Measurements from ENCODE around the gene DLGAP1.

DLGAP1 gene

GRCh38 chr18:3773303-3773702, 681.8 kb downstream of the DLGAP1 start:
- no peak for DNase-seq (ENCODE audit: low spot score)

DNA sequence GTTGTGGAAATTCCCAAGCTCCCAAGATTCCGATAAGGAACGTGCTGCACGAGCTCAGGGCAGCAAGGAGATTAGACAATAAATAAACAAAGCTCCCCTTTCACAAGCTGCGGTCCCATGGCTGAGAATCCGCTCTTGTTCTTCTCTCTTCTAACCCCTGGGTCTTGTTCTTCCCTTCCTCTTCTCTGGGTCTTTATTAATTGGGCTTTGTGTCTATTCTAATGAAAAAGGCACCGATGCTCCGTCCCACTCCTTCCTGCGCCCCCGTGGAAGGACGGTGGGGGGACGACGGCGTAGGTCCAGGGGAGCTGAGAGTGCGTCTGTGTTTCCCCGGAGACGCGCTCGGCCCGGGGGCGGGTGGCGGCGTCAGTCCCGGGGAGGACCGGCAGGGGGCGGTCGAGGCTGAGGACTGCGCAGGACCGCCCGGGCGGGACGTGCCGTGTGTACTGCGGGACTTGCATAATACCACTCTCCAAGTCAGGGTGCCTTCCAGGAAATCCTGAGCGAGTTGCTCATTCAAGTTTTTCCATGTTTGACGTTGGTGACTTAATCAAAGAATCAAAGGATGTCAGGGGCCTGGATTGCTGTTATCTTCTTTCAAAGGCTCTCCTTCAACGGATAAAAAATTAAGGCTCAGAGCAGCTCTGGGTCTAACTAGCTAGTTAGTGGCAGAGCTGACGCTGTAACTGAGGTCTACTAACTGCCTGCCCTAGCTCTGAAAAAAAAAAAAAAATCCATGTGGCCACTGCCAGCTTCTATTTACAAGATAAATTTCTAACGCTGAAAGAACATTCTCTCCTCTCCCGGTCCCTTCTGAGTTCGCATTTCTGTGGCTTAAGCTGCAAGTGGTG, 683.8 kb downstream of the DLGAP1 start:
- DNase-seq (ENCODE audit: low spot score) = peak; percentile 93

- peak; percentile 69 for DNase-seq (ENCODE audit: low spot score)
Measured at GRCh38 chr18:3761266-3761665, 693.8 kb downstream of the DLGAP1 start.

DNA sequence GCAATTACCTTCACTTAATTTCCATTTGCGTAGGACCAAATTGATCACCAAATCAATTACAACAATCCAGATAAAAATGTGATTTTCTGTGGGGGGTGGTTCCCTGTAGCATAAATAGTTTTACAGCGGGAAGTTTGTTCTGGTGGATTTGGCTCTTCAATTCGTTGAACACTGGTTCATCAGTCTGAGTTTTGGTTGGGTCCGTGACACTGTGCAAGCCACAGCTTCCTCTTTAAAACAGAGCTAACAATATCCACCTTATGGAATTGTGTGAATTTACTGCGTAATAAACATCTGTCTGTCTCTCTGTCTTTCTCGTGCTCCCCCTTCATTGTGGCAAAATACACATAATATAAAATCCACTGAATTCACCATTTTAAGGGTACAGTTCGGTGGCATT, 694.4 kb downstream of the DLGAP1 start:
- no peak for DNase-seq (ENCODE audit: low spot score)

DNA sequence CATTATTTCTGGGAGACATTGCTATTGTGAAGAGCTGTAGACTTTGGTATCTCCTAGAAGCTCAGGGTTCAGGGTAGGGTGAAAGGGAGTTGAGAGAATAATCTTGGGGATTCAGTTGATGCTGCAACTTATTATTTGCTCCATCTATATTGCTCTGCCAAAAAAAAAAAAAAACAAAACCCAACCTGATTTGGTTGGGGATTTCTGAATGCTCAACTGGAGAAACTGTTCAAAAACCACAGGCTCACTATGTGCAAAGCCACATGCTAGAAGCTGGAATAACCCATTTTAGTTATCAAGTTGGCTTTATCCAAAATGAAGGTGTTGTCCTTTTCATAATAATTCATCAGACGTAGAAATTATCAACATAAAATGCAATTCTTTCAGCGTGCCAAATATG, 696.0 kb downstream of the DLGAP1 start:
- no peak for DNase-seq (ENCODE audit: low spot score)

DNA sequence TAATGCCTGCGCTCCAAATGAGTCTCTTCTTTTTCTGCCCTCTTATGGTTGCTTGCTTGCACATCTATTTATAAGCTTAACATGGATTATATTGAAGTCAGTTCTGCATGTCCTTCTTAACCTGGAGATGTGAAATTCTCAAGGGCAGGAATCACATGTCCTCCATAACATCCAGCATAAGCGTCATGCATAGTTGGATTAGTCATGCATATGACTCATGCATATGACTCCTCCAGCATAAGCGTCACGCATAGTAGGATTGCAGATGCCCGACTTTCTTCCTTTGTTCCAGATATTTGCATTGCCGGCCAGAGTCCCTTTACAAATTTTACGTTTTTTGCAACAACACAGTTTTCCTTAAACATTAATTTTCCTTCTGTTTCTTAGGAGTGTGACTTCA, 696.6 kb downstream of the DLGAP1 start:
- DNase-seq (ENCODE audit: low spot score) = peak; percentile 45

DNA sequence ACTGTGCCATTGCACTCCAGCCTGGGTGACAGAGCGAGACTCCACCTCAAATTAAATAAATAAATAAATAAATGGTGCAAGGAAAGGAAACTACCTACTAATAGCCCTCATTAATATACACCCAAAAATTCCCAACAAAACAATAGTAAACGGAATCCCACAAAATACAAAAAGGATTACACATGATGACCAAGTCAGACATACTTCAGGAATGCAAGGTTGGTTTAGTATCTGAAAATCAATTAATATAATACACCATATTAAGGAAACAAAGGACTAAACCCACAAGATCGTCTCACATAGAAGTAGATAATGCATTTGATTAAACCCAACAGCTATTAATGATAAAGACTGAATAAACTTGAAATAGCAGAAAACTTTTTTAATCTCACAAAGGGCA, 697.7 kb downstream of the DLGAP1 start:
- no peak for DNase-seq (ENCODE audit: low spot score)

- DNase-seq (ENCODE audit: low spot score) = no peak
Measured at GRCh38 chr18:3753106-3753505, 702.0 kb downstream of the DLGAP1 start.

DNA sequence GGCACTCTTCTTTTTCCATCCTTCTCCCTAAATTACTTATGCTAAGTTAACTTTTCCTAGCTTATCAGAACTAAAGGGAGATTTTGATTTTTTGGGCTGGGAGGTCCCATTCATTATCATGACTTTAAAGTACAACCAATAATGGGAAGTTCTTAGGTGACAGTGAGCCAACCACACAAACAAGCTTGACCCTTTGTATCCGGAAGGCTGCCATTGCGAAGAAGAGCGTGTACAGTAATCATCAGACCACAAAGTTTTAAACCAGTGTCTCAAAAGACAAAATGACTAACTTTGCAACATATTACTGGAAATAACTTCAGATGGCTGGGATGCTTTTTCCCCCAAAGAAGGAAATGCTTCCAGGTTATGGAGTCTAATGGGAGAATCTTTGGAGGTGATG, 707.0 kb downstream of the DLGAP1 start:
- peak; percentile 21 for DNase-seq (ENCODE audit: low spot score)

DNA sequence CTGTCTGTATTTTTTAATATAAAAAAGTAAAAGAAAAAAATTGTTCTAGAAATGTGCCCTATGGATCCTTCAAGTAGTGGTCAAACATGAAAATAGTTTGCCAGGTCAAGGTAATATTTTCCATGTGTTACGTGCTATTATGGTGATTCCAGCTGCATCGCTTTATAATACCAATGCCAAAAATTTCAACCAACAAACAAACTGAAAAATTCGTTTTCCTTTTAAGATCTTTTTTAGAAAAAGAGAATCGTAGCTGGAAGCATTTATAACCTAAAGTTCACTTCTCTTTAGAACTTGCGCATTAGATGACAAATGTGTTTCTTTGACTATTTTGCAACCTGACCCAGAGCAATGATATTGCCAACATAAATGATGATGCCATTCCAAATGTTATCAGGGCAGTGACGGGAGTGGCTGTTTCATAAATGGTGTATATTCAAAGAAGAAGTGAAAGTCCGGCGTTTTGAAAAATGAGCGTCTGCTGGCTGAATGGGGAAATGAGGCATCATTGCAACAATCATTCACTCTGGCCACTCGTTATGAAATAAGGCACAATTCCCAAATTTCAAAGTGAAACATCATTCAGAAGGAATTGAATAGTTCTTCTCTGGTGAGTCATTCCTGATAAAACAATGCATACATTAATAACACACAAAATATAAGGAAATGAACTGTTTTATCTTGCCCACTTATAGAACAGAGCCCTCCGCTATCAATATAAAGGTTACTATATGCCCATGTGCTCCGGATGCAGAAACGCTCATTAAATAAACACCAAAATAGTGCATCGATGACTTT, 707.7 kb downstream of the DLGAP1 start:
- peak; percentile 17 for DNase-seq (ENCODE audit: low spot score)

DNA sequence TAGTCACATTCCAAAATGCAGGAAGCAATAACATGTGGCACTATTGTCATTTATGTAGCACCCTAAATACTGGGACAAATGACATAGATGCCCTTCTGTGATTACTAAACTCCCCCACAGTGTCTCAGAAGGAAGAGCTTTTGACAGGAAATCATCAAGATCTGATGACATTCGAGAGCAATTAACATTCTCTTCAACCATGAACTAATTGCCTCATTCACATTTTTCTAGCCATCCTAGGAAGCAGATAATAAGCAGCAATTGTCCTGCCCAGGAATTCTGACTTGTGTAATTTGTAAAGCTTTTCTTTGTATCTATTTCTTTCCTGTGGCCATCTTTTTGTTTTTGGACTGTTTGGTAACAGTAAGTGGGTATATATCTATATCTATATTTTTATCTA, 712.6 kb downstream of the DLGAP1 start:
- no peak for DNase-seq (ENCODE audit: low spot score)

- no peak for DNase-seq (ENCODE audit: low spot score)
Measured at GRCh38 chr18:3741333-3741732, 713.8 kb downstream of the DLGAP1 start.

DNA sequence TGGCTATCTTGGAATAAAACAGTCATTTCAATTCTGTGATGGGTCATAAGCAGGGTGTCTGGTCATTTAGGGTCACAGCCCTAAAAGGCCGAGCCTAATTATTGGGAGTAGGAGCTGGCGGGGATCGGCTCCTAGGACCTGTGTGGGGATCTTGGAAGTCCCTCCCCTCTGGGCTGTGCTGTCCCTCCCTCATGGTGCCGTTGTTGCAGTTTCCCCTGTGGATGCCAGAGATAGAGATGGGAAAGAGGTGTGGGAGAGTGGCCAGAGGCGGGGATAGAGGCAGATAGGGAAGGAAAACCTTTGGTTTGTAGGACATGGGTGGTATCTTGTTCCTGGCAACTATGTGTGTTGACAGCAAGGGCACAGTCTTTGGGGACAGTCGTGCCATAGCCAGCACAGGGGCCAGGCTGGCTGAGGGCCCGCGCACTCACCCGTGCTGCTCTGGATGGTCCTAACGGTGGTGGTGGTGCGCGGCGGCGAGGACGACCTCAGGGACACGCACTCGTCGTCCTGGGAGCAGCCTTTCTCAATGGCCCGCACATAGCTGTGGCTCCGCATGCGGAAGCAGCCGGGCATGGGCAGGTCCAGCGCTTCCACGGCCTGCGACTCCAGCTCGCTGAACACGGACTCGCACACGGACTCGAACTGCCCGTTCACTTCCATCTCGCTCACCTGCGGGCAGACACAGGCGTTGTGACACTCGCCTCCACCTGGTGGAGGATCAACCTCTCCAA, 726.2 kb downstream of the DLGAP1 start:
- DNase-seq (ENCODE audit: low spot score) = no peak

DNA sequence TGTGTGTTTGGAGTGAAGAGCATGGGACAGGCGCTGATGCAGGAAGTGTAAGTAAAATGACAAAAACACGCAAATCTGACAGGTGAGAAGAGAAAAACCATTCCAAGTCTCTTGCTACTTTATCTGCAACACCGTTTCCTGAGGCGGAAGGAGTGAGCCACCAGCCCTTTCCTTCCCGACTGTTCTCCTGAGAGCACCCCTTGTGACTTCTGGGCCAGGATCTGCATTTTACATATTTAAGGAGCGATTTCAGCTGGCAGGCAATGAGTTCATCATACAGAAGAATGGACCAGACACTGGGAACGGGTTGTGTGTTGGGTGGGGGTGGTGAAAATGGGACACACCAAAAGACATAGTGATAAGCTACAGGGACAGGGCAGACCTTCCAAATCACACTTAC, 727.8 kb downstream of the DLGAP1 start:
- DNase-seq (ENCODE audit: low spot score) = no peak

- peak; percentile 59 for DNase-seq (ENCODE audit: low spot score)
Measured at GRCh38 chr18:3726238-3726951, 728.7 kb downstream of the DLGAP1 start.

GRCh38 chr18:3725115-3725514, 730.0 kb downstream of the DLGAP1 start:
- no peak for DNase-seq (ENCODE audit: low spot score)

GRCh38 chr18:3723554-3723953, 731.6 kb downstream of the DLGAP1 start:
- DNase-seq (ENCODE audit: low spot score) = no peak

DNA sequence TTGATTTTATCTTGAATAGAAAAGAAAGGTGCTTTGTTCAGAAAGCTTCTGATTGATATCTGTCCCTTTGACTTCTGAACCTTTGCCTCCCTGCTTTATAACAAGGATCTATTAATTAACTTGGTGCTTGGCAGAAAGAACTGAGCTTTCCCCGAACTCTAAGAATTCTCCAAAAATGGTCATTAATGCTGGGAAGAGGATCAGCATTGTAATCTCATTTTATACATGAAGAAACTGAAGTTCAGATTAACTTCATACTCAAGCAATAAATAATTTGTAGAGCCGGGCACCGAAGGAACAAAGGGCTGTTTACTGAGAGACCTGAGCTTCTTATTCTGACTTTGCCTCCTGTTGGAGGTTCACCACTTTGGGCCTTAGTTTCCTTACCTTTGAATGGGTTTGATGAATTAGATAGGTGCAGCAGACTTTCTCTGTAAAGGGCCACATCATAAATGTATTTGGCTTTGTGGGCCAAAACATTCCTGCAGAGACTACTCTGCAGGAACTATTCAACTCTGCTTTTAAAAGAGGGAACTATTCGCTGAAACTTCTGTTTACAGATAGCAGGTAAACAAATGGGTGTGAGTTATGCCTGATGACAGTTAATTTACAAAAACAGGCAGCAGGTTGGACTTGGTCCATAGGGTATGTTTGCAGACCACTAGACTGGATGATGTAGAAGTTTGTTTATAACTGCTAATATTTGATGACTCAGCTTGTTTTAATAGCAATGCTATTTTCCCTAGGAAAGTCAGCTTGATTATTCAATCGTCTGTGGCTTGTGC, 732.3 kb downstream of the DLGAP1 start:
- DNase-seq (ENCODE audit: low spot score) = no peak

- no peak for DNase-seq (ENCODE audit: low spot score)
Measured at GRCh38 chr18:3721771-3722648, 733.1 kb downstream of the DLGAP1 start.
